SK-N-SH (cell line): ENCODE measurements around the gene SLAMF1. TPM values are rescaled to one million over a fixed set of nuclear protein-coding genes. Genes with fewer than 3 reads are reported as not detected.

Experiments
- CTCF ChIA-PET: fragments of 300-600, 350-600 bp; formaldehyde crosslinking; extraction: SDS; loops from one replicate; lab custom pipeline; 2021; lab: Yijun Ruan, JAX
- POLR2A ChIA-PET: fragments of 350-600 bp; sonication (Branson Sonifier 250); formaldehyde crosslinking; extraction: SDS; loops from one replicate; lab custom pipeline; 2020; ENCODE audit warnings: antibody characterized with exemption, inconsistent platforms; lab: Yijun Ruan, JAX
- DNase-seq: peaks from one replicate; pipeline ENCODE4 v3.0.0; 2012
- H2AFZ ChIP-seq: fragments of 200-600 bp; sonication (generic); 2 replicates; pipeline ENCODE4 v1.8.1; 2016; ENCODE audit warnings: antibody characterized with exemption, mild to moderate bottlenecking, low read depth
- H3F3A ChIP-seq: fragments of 200-600 bp; sonication (generic); replicated peaks from 2 replicates; pipeline ENCODE3; 2016; ENCODE audit warnings: antibody characterized with exemption, mild to moderate bottlenecking; ENCODE audit not compliant: insufficient read depth
- H3K27ac ChIP-seq, 2 experiments: fragments of 200-500 bp in 1 of 2; fragments of 200-600 bp in 1 of 2; sonication (Bioruptor generic) in 1 of 2; sonication (generic), shearing (Covaris generic) in 1 of 2; 2 replicates each; pipeline versions ENCODE4 v1.5.1 to v1.6.1; 2014 to 2016; ENCODE audit warnings: low read depth in 2 of 2, inconsistent platforms in 1 of 2, low read length in 1 of 2, mild to moderate bottlenecking in 1 of 2, mixed read lengths in 1 of 2
- H3K27me3 ChIP-seq: fragments of 200-600 bp; sonication (generic), shearing (Covaris generic); 2 replicates; pipeline ENCODE4 v1.6.1; 2016; ENCODE audit warnings: mixed run types; ENCODE audit not compliant: insufficient read depth
- H3K36me3 ChIP-seq, 2 experiments: fragments of 200-500 bp in 1 of 2; fragments of 200-600 bp in 1 of 2; sonication (Bioruptor generic) in 1 of 2; sonication (generic) in 1 of 2; replicated peaks in 1 of 2; 2 replicates each; pipeline versions ENCODE3 to v1.5.1; 2014 to 2016; ENCODE audit warnings: low read length in 1 of 2, mild to moderate bottlenecking in 1 of 2; ENCODE audit not compliant: insufficient read depth in 2 of 2, control insufficient read depth in 1 of 2
- H3K4me1 ChIP-seq, 2 experiments: fragments of 200-500 bp in 1 of 2; fragments of 200-600 bp in 1 of 2; sonication (Bioruptor generic) in 1 of 2; sonication (generic), shearing (Covaris generic) in 1 of 2; 2 replicates each; pipeline versions ENCODE4 v1.5.1 to v1.6.1; 2014 to 2016; ENCODE audit warnings: low read depth in 1 of 2, low read length in 1 of 2, mixed run types in 1 of 2; ENCODE audit not compliant: insufficient read depth in 2 of 2, control insufficient read depth in 1 of 2
- H3K4me2 ChIP-seq: fragments of 200-600 bp; sonication (generic), shearing (Covaris generic); 2 replicates; pipeline ENCODE4 v1.6.1; 2017; ENCODE audit warnings: mixed run types
- H3K4me3 ChIP-seq, 2 experiments: fragments of 200-500 bp in 1 of 2; fragments of 200-600 bp in 1 of 2; sonication (Bioruptor generic) in 1 of 2; sonication (generic), shearing (Covaris generic) in 1 of 2; 2 replicates each; pipeline versions ENCODE4 v1.5.1 to v1.8.1; 2014 to 2016; ENCODE audit warnings: low read depth in 2 of 2, inconsistent platforms in 1 of 2, low read length in 1 of 2, mild to moderate bottlenecking in 1 of 2, mixed read lengths in 1 of 2, moderate library complexity in 1 of 2
- H3K79me2 ChIP-seq: fragments of 200-600 bp; sonication (generic); 2 replicates; pipeline ENCODE4 v1.8.1; 2017; ENCODE audit warnings: mild to moderate bottlenecking; ENCODE audit not compliant: insufficient read depth
- H3K9ac ChIP-seq: fragments of 200-600 bp; sonication (generic); 2 replicates; pipeline ENCODE4 v1.6.1; 2017; ENCODE audit warnings: mixed run types
- H3K9me2 ChIP-seq: fragments of 200-600 bp; sonication (generic); 2 replicates; pipeline ENCODE4 v1.6.1; 2017; ENCODE audit warnings: mixed run types
- H3K9me3 ChIP-seq: fragments of 200-600 bp; sonication (generic); 2 replicates; pipeline ENCODE4 v1.6.1; 2017; ENCODE audit warnings: mixed run types, mild to moderate bottlenecking, moderate library complexity
- H4K20me1 ChIP-seq: fragments of 200-600 bp; sonication (generic); 2 replicates; pipeline ENCODE4 v1.6.1; 2017; ENCODE audit warnings: mild to moderate bottlenecking, mixed run types; ENCODE audit not compliant: insufficient read depth
- CHD2 ChIP-seq: fragments of 150-350 bp; IDR thresholded peaks from 2 replicates; pipeline ENCODE4 v1.6.1; 2018; ENCODE audit warnings: low read length; ENCODE audit not compliant: partially characterized antibody
- FOSL2 ChIP-seq: IDR thresholded peaks from 2 replicates; pipeline ENCODE4 v1.4.0; 2012; ENCODE audit warnings: low read depth, mild to moderate bottlenecking, moderate library complexity, borderline replicate concordance
- FOXJ3 ChIP-seq: sonication (generic); formaldehyde crosslinking; IDR thresholded peaks from 2 replicates; pipeline ENCODE4 v1.5.1; 2020; ENCODE audit warnings: mild to moderate bottlenecking, missing genetic modification reagents
- FOXM1 ChIP-seq: IDR thresholded peaks from 2 replicates; pipeline ENCODE4 v1.4.0; 2012; ENCODE audit warnings: low read depth, mild to moderate bottlenecking
- GATA2 ChIP-seq: sonication (generic); formaldehyde crosslinking; IDR thresholded peaks from 2 replicates; pipeline ENCODE4 v1.5.0; 2020; ENCODE audit warnings: mild to moderate bottlenecking, missing genetic modification reagents
- MEF2A ChIP-seq: IDR thresholded peaks from 2 replicates; pipeline ENCODE4 v1.4.0; 2012; ENCODE audit warnings: low read depth, borderline replicate concordance
- MXI1 ChIP-seq: IDR thresholded peaks from 2 replicates; pipeline ENCODE4 v1.6.1; 2012; ENCODE audit warnings: mild to moderate bottlenecking, low read depth, low read length, improper control_type of control experiment
- NFIC ChIP-seq: IDR thresholded peaks from 2 replicates; pipeline ENCODE4 v1.4.0; 2012; ENCODE audit warnings: borderline replicate concordance
- PBX3 ChIP-seq: IDR thresholded peaks from 2 replicates; pipeline ENCODE4; 2012
- POLR2AphosphoS5 ChIP-seq: IDR thresholded peaks from 2 replicates; pipeline ENCODE4 v1.6.1; 2012; ENCODE audit warnings: low read depth, low read length
- RAD21 ChIP-seq: IDR thresholded peaks from 2 replicates; pipeline ENCODE4 v1.6.1; 2012; ENCODE audit warnings: mild to moderate bottlenecking, low read length
- RCOR1 ChIP-seq: fragments of 150-350 bp; IDR thresholded peaks from 2 replicates; pipeline ENCODE4 v1.6.1; 2017; ENCODE audit warnings: antibody characterized with exemption, low read length
- RXRA ChIP-seq: IDR thresholded peaks from 2 replicates; pipeline ENCODE4 v1.4.0; 2012; ENCODE audit warnings: low read depth, mild to moderate bottlenecking, borderline replicate concordance
- SIN3A ChIP-seq: IDR thresholded peaks from 2 replicates; pipeline ENCODE4 v1.6.1; 2012; ENCODE audit warnings: low read depth, mild to moderate bottlenecking, low read length, moderate library complexity, borderline replicate concordance
- SMC3 ChIP-seq: IDR thresholded peaks from 2 replicates; pipeline ENCODE4 v1.6.1; 2012; ENCODE audit warnings: low read depth, low read length, improper control_type of control experiment
- TCF12 ChIP-seq: IDR thresholded peaks from 2 replicates; pipeline ENCODE4 v1.4.0; 2012
- USF1 ChIP-seq: IDR thresholded peaks from 2 replicates; pipeline ENCODE4 v1.4.0; 2012; ENCODE audit warnings: low read depth, borderline replicate concordance
- YY1 ChIP-seq: IDR thresholded peaks from 2 replicates; pipeline ENCODE4 v1.4.0; 2012; ENCODE audit warnings: low read depth, mild to moderate bottlenecking
- WGBS: methylation state at CpG from one replicate; pipeline ENCODE4 v1.1.6; 2017; ENCODE audit warnings: low lambda C conversion rate; 5-methylcytosine and 5-hydroxymethylcytosine counted together
- polyA plus RNA-seq, 3 experiments: library from polyadenylated mRNA; depleted of rRNA; stranded (reverse); fragments of >200 nt; gene quantifications; 2 replicates each; pipeline ENCODE4 v1.2.3, GENCODE V29; 2012
- TF ChIP-seq, protein P1 (sequence below): IDR thresholded peaks from 2 replicates; pipeline ENCODE4 v1.6.1; 2012; ENCODE audit warnings: mild to moderate bottlenecking, low read depth, low read length, moderate library complexity
- TF ChIP-seq, protein P2 (sequence below): fragments of 200-600 bp; sonication (generic); IDR thresholded peaks from 2 replicates; pipeline ENCODE4 v1.6.1; 2017; ENCODE audit warnings: antibody characterized with exemption, mild to moderate bottlenecking, moderate library complexity

SLAMF1 gene
- polyA plus RNA-seq, 1 of the 3 experiments (the other 2 are of a cell fraction): not detected

- Histone ChIP-seq H3K9me3 (no peaks in the 10 kb centered on the region), H3K9ac (no peak overlapping the region), H3K4me3 (no peak overlapping the region), H3K9me2 (no peaks in the 10 kb centered on the region), H3F3A (no peaks in the 10 kb centered on the region), H3K27ac (no peak overlapping the region), H3K4me1 (no peaks in the 10 kb centered on the region), H3K4me2 (no peak overlapping the region), H4K20me1 (no peaks in the 10 kb centered on the region), H2AFZ (no peak overlapping the region), H3K36me3 (no peaks in the 10 kb centered on the region), H3K27me3 (peaks cover 32% of the 10 kb centered on the region), H3K79me2 (no peaks in the 10 kb centered on the region)
- ChIA-PET CTCF (interaction anchor here (1.0 to 1.5 kb wide), 7 partner anchors 10 to 809 kb away, joined by 3 to 6 read pairs (median 3); no protein-coding TSS in a partner anchor), POLR2A (no interaction called here)
- no peak for DNase-seq
- TF ChIP-seq FOXJ3 (CRISPR knock-in tag) (no peak), MEF2A (no peak), RAD21 (no peak), TCF12 (no peak), RXRA (no peak), MXI1 (no peak), FOSL2 (no peak), NFIC (no peak), CHD2 (no peak), FOXM1 (no peak), YY1 (no peak), PBX3 (no peak), SMC3 (no peak), SIN3A (no peak), USF1 (no peak), RCOR1 (no peak), POLR2AphosphoS5 (no peak), GATA2 (CRISPR knock-in tag) (no peak)
- TF ChIP-seq, protein P1, sequence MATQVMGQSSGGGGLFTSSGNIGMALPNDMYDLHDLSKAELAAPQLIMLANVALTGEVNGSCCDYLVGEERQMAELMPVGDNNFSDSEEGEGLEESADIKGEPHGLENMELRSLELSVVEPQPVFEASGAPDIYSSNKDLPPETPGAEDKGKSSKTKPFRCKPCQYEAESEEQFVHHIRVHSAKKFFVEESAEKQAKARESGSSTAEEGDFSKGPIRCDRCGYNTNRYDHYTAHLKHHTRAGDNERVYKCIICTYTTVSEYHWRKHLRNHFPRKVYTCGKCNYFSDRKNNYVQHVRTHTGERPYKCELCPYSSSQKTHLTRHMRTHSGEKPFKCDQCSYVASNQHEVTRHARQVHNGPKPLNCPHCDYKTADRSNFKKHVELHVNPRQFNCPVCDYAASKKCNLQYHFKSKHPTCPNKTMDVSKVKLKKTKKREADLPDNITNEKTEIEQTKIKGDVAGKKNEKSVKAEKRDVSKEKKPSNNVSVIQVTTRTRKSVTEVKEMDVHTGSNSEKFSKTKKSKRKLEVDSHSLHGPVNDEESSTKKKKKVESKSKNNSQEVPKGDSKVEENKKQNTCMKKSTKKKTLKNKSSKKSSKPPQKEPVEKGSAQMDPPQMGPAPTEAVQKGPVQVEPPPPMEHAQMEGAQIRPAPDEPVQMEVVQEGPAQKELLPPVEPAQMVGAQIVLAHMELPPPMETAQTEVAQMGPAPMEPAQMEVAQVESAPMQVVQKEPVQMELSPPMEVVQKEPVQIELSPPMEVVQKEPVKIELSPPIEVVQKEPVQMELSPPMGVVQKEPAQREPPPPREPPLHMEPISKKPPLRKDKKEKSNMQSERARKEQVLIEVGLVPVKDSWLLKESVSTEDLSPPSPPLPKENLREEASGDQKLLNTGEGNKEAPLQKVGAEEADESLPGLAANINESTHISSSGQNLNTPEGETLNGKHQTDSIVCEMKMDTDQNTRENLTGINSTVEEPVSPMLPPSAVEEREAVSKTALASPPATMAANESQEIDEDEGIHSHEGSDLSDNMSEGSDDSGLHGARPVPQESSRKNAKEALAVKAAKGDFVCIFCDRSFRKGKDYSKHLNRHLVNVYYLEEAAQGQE: no peak
- TF ChIP-seq, protein P2, sequence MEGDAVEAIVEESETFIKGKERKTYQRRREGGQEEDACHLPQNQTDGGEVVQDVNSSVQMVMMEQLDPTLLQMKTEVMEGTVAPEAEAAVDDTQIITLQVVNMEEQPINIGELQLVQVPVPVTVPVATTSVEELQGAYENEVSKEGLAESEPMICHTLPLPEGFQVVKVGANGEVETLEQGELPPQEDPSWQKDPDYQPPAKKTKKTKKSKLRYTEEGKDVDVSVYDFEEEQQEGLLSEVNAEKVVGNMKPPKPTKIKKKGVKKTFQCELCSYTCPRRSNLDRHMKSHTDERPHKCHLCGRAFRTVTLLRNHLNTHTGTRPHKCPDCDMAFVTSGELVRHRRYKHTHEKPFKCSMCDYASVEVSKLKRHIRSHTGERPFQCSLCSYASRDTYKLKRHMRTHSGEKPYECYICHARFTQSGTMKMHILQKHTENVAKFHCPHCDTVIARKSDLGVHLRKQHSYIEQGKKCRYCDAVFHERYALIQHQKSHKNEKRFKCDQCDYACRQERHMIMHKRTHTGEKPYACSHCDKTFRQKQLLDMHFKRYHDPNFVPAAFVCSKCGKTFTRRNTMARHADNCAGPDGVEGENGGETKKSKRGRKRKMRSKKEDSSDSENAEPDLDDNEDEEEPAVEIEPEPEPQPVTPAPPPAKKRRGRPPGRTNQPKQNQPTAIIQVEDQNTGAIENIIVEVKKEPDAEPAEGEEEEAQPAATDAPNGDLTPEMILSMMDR: no peak
- 0% methylated on average over 1 of the region's 1 CpG for WGBS
Measured at GRCh38 chr1:160607672-160608032, 39.2 kb downstream of the SLAMF1 start.
